ENCODE results near the gene UHRF1.

UHRF1 gene

GRCh38 chr19:4991996-4992698 is 82.8 kb downstream of the UHRF1 start:
- no peak for DNase-seq

DNA sequence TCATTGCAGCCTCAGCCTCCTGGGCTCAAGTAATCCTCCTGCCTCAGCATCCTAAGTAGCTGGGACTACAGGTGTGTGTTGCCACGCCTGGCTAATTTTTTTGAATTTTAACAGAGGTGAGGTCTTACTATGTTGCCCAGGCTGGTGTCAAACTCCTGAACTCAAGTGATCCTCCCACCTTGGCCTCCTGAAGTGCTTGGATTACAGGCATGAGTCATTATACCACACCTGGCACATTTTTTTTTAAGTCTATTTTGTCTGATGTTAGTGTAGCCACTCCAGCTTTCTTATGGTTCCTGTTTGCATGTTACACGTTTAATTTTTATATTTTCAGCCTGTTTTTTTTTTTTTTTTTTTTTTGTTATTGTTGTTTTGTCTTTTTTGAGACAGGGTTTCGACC is 84.4 kb downstream of the UHRF1 start:
- DNase-seq: no peak

- no peak for DNase-seq
These were observed 87.4 kb downstream of the UHRF1 start for GRCh38 chr19:4996701-4997100.

- no peak for DNase-seq
These were observed 88.0 kb downstream of the UHRF1 start for GRCh38 chr19:4997297-4997696.

DNA sequence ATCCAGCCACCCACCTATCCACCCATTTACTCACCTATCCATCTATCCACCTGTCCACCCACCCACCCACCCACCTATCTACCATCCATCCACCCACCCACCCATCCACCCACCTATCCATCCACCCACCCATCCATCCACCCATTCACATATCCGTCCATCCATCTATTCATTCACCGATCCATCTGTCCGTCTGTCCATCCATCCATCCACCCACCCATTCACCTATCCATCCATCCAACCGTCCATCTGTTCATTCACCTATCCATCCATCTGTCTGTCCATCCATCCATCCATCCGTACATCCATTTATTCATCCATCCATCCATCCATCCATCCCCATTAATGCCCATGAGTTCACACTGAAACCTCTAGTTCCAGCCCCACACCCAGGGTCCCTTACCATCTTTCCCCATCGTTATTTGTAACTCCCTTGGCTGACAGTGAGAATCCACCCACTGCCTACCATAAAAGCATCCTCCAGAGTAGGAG is 90.9 kb downstream of the UHRF1 start:
- no peak for DNase-seq

- DNase-seq: no peak
These were observed 92.3 kb downstream of the UHRF1 start for GRCh38 chr19:5001615-5002014.

DNA sequence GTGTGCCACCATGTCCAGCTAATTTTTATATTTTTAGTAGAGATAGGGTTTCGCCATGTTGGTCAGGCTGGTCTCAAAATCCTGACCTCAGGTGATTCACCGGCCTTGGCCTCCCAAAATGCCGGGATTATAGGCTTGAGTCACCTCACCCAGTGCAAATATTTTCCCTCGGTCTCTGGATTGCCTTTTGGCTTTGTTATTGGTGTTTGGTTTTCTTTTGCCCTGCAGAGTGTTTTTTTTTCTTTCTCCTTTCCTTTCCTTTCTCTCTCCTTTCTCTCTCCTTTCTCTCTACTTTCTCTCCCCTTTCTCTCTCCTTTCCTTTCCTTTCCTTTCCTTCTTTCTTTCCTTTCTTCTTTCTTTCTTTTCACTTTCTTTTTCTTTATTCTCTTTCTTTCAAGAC is 92.8 kb downstream of the UHRF1 start:
- no peak for DNase-seq

GRCh38 chr19:5003781-5004180 is 94.5 kb downstream of the UHRF1 start:
- no peak for DNase-seq

DNA sequence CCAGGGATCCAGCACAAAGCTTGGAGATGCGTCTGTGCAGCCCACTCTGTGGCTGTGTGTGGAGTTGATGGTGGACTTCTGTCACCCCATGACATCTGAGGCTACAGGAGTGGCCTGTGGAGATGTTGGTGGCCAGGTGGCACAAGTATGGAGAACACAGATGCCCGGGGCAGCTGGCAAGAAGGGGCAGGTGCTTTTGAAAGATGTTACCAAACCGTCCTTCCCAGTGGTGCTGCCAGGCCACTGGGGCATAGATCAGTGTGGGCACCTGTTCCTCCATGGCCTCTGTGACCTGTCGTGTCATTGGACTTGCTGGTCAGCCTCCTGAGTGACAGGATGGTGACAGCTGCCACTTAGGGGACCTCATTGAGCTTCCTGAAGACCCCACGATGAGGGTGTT is 95.8 kb downstream of the UHRF1 start:
- DNase-seq: no peak

GRCh38 chr19:5006201-5006600 is 96.9 kb downstream of the UHRF1 start:
- no peak for DNase-seq

DNA sequence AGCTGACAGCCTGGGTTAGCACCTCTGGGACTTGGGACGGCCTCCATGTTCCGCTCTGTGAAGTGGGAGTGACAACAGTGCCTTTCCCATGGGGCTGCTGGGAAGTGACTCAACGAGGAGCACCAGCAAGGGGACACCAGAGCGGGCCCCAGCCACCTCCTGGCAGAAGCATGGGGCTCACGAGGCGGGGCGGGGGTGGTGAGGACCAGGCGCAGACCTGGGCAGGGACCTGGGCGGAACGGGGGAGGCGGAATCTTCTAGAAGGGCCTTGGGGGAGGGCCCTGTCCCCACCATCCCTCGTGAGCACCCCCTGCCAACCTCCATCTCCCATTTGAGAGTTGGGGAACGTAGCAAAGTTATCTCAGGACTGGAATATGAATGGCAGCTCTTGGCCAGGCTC is 97.5 kb downstream of the UHRF1 start:
- DNase-seq: no peak

All from NCI-H2107 (cell line).